ENCODE results near the gene HIVEP3.

The HIVEP3 gene

DNA sequence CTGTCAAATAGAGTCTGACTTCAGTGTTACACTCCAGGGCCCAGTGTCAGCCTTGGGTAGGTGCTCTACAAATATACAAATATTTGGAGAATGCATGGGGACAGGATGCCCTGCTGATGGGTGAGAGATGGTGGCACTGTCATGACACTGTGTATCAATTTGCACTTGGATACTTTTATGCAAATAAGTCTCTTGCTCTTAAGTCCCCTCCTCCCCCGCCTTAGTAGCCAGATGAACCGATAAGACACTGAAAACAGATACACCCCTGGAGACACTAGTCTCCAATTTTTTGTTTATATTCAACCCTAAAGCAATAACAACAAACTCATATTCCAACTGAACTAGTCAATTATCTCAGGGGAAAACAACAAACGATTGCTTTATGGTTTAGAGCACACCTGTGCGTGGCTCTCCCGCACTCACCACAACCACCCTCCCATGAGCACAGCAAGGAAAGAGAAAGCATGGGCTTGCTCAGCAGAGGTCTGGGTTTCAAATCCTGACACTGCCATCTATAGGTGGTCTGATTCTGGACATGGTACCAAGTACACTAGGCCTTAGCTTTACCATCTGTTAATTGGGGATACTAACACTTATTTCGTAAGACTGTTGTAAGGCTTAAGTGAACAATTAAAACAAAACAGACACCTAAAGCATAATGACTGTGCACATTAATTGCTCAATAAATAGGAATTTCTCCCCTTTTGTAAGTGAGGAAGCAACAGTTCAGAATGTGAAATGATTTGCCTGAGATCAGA lies 50.3 kb downstream of the HIVEP3 start:
- DNase-seq = no peak

GRCh38 chr1:41866285-41866684 lies 52.4 kb downstream of the HIVEP3 start:
- no peak for DNase-seq

GRCh38 chr1:41864471-41865040 lies 54.2 kb downstream of the HIVEP3 start:
- DNase-seq = peak; percentile 58 to 74

GRCh38 chr1:41863718-41864117 lies 55.0 kb downstream of the HIVEP3 start:
- no peak for DNase-seq

GRCh38 chr1:41862384-41863221 lies 56.1 kb downstream of the HIVEP3 start:
- DNase-seq = no peak

- DNase-seq = no peak
Observed at GRCh38 chr1:41861535-41862383, 57.0 kb downstream of the HIVEP3 start.

DNA sequence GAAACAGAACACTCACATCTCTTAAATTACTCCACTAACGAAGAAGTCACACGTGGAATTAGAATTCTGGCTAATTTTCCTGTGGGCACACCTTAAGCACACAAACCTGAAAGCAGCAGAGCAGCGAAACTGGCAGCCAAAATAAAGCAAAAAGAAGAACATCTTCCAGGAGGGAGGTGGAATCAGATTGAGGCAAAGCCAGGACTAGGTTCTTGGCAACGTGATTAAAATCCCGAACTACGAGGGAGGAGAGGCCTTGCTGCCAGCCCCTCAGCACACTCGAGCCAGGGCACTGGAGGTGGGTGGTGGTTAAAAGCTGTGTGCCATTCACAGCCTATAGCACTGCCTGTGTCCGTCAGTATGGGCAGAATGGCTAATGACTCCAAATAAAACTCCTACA lies 58.0 kb downstream of the HIVEP3 start:
- no peak for DNase-seq

- no peak for DNase-seq
Observed at GRCh38 chr1:41860214-41860613, 58.5 kb downstream of the HIVEP3 start.

DNA sequence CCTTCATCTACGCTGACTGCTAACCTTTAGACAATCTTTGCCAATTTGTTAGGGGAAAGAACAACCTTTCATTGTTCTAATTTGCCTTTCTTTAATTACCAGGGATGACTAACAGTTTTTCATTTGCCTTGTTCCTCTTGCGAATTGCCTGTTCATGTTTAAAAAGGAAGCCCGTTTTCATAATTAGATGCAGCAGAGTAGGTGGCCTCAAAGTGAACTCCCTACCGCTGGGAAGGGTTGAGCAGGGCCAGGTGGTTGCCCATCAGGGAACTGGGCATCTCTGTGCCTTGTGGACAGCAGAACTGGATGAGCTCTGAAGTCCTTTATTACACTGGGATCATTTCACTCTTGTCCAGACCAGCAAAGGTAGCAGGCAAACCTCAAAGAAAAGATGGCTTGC lies 59.0 kb downstream of the HIVEP3 start:
- no peak for DNase-seq

DNA sequence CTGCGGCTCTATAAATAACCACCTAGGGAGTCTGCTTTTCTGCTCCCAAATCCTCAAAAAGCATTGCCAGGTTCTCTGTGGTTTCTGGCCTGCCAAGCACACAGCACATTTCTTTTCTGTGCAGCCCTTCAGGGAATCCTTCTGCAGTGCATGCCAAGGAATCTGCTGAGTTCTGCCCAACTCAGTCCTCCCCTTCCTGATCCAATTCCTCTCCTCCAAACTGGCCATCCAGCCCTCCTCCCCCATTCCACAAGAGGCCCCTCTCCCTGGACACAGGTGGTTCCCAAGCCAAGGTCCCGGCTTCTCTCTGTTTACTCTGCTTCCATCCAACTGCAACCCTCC lies 61.8 kb downstream of the HIVEP3 start:
- no peak for DNase-seq

DNA sequence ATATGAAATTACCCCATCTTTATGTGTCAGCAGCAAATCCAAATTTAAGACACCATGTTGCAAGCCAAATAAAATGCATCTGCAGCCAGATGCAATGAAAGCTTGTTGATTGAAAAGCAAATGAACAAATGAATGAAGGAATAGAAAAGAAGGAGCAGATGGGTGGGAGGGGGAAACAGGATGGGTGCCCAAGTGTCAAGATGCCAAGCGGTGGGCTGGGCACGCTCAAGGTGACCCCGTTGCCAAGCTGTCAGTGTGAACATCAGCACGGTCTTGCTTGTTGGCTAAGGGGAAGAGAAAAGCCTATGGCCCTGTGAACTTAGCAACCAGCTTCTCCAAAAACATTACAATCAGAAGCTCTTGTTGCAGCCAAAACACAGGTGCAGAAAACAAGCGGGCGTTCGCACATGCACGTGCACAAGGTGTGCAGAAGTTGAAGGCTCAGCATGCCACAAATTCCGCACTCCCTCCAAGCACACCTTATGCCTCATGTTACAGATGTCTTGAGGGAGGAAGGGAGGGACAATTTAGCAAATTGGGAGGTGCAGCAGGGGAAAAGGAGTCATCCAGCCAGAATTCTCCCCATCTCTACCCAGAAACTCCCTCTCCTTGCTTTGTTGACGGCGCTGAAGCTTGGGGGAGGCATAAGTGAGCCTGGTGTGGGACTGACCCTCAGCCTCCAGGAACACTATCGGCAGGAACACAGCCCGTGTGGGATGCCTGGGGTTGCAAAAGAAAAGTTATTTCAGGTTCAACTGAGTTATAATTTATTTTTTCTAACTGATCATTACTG lies 62.4 kb downstream of the HIVEP3 start:
- DNase-seq = no peak

DNA sequence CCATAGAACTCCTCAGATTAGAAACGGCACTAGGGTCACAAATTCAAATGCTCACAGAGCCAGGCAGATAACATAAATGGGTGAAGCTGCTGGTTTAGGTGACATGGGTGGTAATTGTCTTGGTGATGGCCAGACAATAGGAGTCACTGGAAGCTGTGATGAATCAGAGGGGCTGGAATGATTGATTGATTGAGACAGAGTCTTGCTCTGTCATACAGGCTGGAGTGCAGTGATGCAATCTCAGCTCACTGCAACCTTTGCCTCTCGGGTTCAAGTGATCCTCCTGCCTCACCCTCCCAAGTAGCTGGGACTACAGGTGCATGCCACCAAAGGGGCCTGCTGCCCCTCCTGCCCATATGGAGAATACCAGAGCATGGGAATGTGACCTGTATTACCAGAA lies 63.0 kb downstream of the HIVEP3 start:
- no peak for DNase-seq

DNA sequence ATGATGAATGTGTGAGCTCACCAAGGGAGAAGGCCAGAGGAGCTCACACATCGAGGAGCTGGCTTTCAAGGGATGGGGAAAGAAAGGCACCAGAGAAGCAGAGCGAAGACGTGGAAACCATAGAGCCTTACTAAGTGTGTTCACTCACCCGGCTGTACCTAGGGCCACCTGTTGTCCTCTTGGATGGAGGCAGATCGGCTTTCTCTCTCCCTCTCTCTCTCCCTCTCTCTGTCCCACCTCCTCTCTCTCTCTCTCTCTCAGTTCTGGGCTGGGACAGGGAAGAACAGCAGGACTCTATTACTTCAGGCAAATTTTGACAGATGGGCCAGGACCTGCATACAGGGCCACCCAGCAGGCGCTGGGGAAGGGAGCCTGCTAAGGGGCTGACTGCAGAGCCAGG lies 64.8 kb downstream of the HIVEP3 start:
- DNase-seq = peak; percentile 64 to 65

- DNase-seq = no peak
Observed at GRCh38 chr1:41852091-41852490, 66.6 kb downstream of the HIVEP3 start.

GRCh38 chr1:41851589-41851988 lies 67.1 kb downstream of the HIVEP3 start:
- DNase-seq = no peak

DNA sequence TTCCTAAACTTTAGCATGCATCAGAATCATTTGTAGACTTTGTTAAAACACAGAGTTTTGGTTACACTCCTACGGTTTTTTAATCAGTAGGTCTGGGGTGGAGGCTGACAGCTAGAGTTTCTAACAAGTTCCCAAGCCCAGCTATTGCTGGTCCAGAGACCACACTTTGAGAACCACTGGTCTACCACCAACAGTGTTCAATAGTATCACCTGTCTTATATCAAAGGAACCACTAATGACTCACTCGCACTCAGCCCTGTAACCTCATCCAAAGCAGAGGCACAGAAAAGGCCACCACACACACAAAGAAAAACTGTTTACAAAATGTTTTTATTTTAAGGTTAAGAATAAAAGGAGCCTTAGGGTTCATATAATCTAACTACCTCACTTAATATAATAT lies 68.7 kb downstream of the HIVEP3 start:
- no peak for DNase-seq

DNA sequence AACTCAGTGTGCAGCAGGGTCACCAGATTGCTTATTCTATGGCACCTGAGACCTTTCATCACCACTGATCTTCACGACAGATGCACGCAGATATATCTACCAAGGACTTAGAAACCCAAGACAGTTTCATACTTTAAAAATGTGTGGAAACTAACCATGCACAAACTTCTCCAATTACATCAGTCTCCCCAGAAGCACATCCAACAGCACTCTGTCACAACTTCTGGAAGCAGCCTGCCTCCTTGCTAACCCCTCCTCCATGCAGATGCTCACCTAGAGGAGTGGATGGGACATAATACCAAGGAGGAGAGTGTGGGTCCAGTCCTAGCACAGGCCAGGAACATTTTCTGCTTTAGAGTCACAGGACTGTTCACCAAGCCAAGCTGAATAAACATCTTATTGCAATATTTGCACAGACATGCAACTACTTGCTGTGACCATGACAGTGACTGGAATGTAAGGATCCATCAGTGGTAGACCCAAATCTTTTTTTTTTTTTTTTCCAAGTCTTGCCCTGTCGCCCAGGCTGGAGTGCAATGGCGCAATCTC lies 69.4 kb downstream of the HIVEP3 start:
- DNase-seq = peak in 1 of 2 experiments; percentile 51

GRCh38 chr1:41848216-41848952 lies 70.3 kb downstream of the HIVEP3 start:
- DNase-seq = peak; percentile 32 to 60

- DNase-seq = no peak
Observed at GRCh38 chr1:41847733-41848132, 71.0 kb downstream of the HIVEP3 start.

- no peak for DNase-seq
Observed at GRCh38 chr1:41846625-41847405, 71.9 kb downstream of the HIVEP3 start.

Data from NCI-H524 (cell line).